Activated T-cell treated with anti-CD3 and anti-CD28 coated beads for 4 hours (primary cell): ENCODE measurements around the gene GNB1L.
A peak's percentile ranks its signal among the peaks of the same experiment; 100 is the strongest.

Experiments used
- DNase-seq: peaks from one replicate; pipeline ENCODE4 v3.0.0-alpha.2; 2020

GNB1L gene

GRCh38 chr22:19859861-19860510 lies 5.3 kb upstream of the GNB1L start:
- DNase-seq: no peak

- DNase-seq: no peak
Observed at GRCh38 chr22:19857382-19857781, 2.7 kb upstream of the GNB1L start.

GRCh38 chr22:19855504-19856409 lies 1.1 kb upstream of the GNB1L start:
- DNase-seq: peak; percentile 35

GRCh38 chr22:19853879-19854777 lies 546 bp downstream of the GNB1L start:
- no peak for DNase-seq

GRCh38 chr22:19853058-19853878 lies 1.4 kb downstream of the GNB1L start:
- no peak for DNase-seq

- no peak for DNase-seq
Observed at GRCh38 chr22:19852177-19852781, 2.4 kb downstream of the GNB1L start.

- no peak for DNase-seq
Observed at GRCh38 chr22:19851291-19852176, 3.1 kb downstream of the GNB1L start.

- no peak for DNase-seq
Observed at GRCh38 chr22:19850763-19851109, 3.9 kb downstream of the GNB1L start.

GRCh38 chr22:19849835-19850762 lies 4.6 kb downstream of the GNB1L start:
- DNase-seq: no peak

GRCh38 chr22:19848298-19849224 lies 6.1 kb downstream of the GNB1L start:
- no peak for DNase-seq

GRCh38 chr22:19847345-19847632 lies 7.4 kb downstream of the GNB1L start:
- no peak for DNase-seq

GRCh38 chr22:19846620-19847344 lies 7.9 kb downstream of the GNB1L start:
- DNase-seq: no peak

GRCh38 chr22:19845054-19845722 lies 9.5 kb downstream of the GNB1L start:
- DNase-seq: no peak

GRCh38 chr22:19844377-19845053 lies 10.2 kb downstream of the GNB1L start:
- DNase-seq: no peak

- DNase-seq: no peak
Observed at GRCh38 chr22:19843857-19844376, 10.8 kb downstream of the GNB1L start.

- DNase-seq: no peak
Observed at GRCh38 chr22:19843107-19843856, 11.4 kb downstream of the GNB1L start.
